ENCODE results near the gene STK40. TPM values are rescaled to one million over a fixed set of nuclear protein-coding genes. Genes with fewer than 3 reads are reported as not detected.

The STK40 gene
- total RNA-seq, 1 experiment from 2014 or later, result 14.6 TPM

- DNase-seq (ENCODE audit: low read depth, low spot score), result peak; percentile 44
- in situ Hi-C loops (cut with HindIII; ENCODE audit: low pct_unique_long_range_greater_than_20kb, low sequenced_read_pairs), result no loop called here
These were observed 948 bp downstream of the STK40 start for GRCh38 chr1:36384542-36385409.

- no peak for DNase-seq (ENCODE audit: low read depth, low spot score)
- in situ Hi-C loops (cut with HindIII; ENCODE audit: low pct_unique_long_range_greater_than_20kb, low sequenced_read_pairs), result no loop called here
These were observed 2.5 kb downstream of the STK40 start for GRCh38 chr1:36383240-36383639.

- no peak for DNase-seq (ENCODE audit: low read depth, low spot score)
- in situ Hi-C loops (cut with HindIII; ENCODE audit: low pct_unique_long_range_greater_than_20kb, low sequenced_read_pairs), result no loop called here
These were observed 3.1 kb downstream of the STK40 start for GRCh38 chr1:36382669-36383068.

- in situ Hi-C loops (cut with HindIII; ENCODE audit: low pct_unique_long_range_greater_than_20kb, low sequenced_read_pairs), result no loop called here
- DNase-seq (ENCODE audit: low read depth, low spot score), result no peak
These were observed 3.5 kb downstream of the STK40 start for GRCh38 chr1:36382231-36382630.

GRCh38 chr1:36381405-36381804, 4.3 kb downstream of the STK40 start:
- DNase-seq (ENCODE audit: low read depth, low spot score), result no peak
- in situ Hi-C loops (cut with HindIII; ENCODE audit: low pct_unique_long_range_greater_than_20kb, low sequenced_read_pairs), result no loop called here

- in situ Hi-C loops (cut with HindIII; ENCODE audit: low pct_unique_long_range_greater_than_20kb, low sequenced_read_pairs), result no loop called here
These were observed 4.9 kb downstream of the STK40 start for GRCh38 chr1:36380782-36381181.

GRCh38 chr1:36380143-36380619, 5.5 kb downstream of the STK40 start:
- in situ Hi-C loops (cut with HindIII; ENCODE audit: low pct_unique_long_range_greater_than_20kb, low sequenced_read_pairs), result no loop called here
- no peak for DNase-seq (ENCODE audit: low read depth, low spot score)

More at GRCh38 chr1:36380782-36381181, 4.9 kb downstream of the STK40 start:
- no peak for DNase-seq (ENCODE audit: low read depth, low spot score)

- no peak for DNase-seq (ENCODE audit: low read depth, low spot score)
These were observed 7.8 kb downstream of the STK40 start for GRCh38 chr1:36377791-36378492.

GRCh38 chr1:36372617-36373016, 13.1 kb downstream of the STK40 start:
- DNase-seq (ENCODE audit: low read depth, low spot score), result no peak
- in situ Hi-C loops (cut with HindIII; ENCODE audit: low pct_unique_long_range_greater_than_20kb, low sequenced_read_pairs), result no loop called here

More at GRCh38 chr1:36377791-36378492, 7.8 kb downstream of the STK40 start:
- in situ Hi-C loops (cut with HindIII; ENCODE audit: low pct_unique_long_range_greater_than_20kb, low sequenced_read_pairs), result no loop called here

GRCh38 chr1:36369061-36369861, 16.5 kb downstream of the STK40 start:
- in situ Hi-C loops (cut with HindIII; ENCODE audit: low pct_unique_long_range_greater_than_20kb, low sequenced_read_pairs), result no loop called here
- peak; percentile 70 for DNase-seq (ENCODE audit: low read depth, low spot score)

- in situ Hi-C loops (cut with HindIII; ENCODE audit: low pct_unique_long_range_greater_than_20kb, low sequenced_read_pairs), result no loop called here
- no peak for DNase-seq (ENCODE audit: low read depth, low spot score)
These were observed 17.9 kb downstream of the STK40 start for GRCh38 chr1:36367798-36368197.

- no peak for DNase-seq (ENCODE audit: low read depth, low spot score)
- in situ Hi-C loops (cut with HindIII; ENCODE audit: low pct_unique_long_range_greater_than_20kb, low sequenced_read_pairs), result no loop called here
These were observed 18.7 kb downstream of the STK40 start for GRCh38 chr1:36367066-36367465.

- DNase-seq (ENCODE audit: low read depth, low spot score), result no peak
- in situ Hi-C loops (cut with HindIII; ENCODE audit: low pct_unique_long_range_greater_than_20kb, low sequenced_read_pairs), result no loop called here
These were observed 19.5 kb downstream of the STK40 start for GRCh38 chr1:36366091-36366661.

- DNase-seq (ENCODE audit: low read depth, low spot score), result no peak
- in situ Hi-C loops (cut with HindIII; ENCODE audit: low pct_unique_long_range_greater_than_20kb, low sequenced_read_pairs), result no loop called here
These were observed 20.3 kb downstream of the STK40 start for GRCh38 chr1:36365381-36365780.

- no peak for DNase-seq (ENCODE audit: low read depth, low spot score)
- in situ Hi-C loops (cut with HindIII; ENCODE audit: low pct_unique_long_range_greater_than_20kb, low sequenced_read_pairs), result no loop called here
These were observed 25.7 kb downstream of the STK40 start for GRCh38 chr1:36359911-36360550.

- DNase-seq (ENCODE audit: low read depth, low spot score), result no peak
- in situ Hi-C loops (cut with HindIII; ENCODE audit: low pct_unique_long_range_greater_than_20kb, low sequenced_read_pairs), result no loop called here
These were observed 26.3 kb downstream of the STK40 start for GRCh38 chr1:36359383-36359782.

GRCh38 chr1:36358514-36359084, 27.1 kb downstream of the STK40 start:
- DNase-seq (ENCODE audit: low read depth, low spot score), result no peak
- in situ Hi-C loops (cut with HindIII; ENCODE audit: low pct_unique_long_range_greater_than_20kb, low sequenced_read_pairs), result no loop called here

Data from SK-MEL-5 (cell line).